Activated gamma-delta T cell (primary cell): ENCODE data around the gene HEMK1.

Experiments
- DNase-seq: peaks from one replicate; lab custom pipeline; 2025; lab: John Stamatoyannopoulos, UW
- total RNA-seq, 2 donors: gene quantifications; one replicate each; lab custom pipeline; 2026; lab: John Stamatoyannopoulos, UW

The HEMK1 gene
- total RNA-seq = 99.3 to 108 reads per million in 2 donors

- peak; percentile 71 for DNase-seq
These were observed at the start of gene HEMK1 for GRCh38 chr3:50568947-50569749. HEMK1 (plus strand) TSS chr3:50569522; CDS start chr3:50571105, 1,583 bp downstream.

- no peak for DNase-seq
These were observed 48.5 kb upstream of the HEMK1 start for GRCh38 chr3:50520849-50521248.

DNA sequence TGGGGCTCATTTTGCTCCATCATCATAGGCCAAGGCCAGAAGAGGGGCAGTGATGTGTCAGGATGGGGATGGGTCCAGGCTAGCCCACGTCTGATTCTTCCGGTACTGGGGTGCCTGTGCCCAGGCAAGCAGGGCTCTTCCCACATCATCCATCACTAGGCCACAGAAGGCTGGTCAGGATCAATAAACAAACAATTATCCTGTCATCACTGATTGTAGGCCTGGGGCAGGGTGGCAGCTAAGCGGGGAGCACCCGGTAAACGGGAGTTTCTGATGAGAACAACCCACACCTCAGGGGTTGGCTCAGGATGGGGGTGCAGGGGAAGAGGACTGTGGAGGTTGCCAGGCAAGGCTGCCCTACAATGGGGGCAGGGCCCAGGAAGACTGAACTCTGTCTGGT lies 47.8 kb upstream of the HEMK1 start:
- no peak for DNase-seq

DNA sequence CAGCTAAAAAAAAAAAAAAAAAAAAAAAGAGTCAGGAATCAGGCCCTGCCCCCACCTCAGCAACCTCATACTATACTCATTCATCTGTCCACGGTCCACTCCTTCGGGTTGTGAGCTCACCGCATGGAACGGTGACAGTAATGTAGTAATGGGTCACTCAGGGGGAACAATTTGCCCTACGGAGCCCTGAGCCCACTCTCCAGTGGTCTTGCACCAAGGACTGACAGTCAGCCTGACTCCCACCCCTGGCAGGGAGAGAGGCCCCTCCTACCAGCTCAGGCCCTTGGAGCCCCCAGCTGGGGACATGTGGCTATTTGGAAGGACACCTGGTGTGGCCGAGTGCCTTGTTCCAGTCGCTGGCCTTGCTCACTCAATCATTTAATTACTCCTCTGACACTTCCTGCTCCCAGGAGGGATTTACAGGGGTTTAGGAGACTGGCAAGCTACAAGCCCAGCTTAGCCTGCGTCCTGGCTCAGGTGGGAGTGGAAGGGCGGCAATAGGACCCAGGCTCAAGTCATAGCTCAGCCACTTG lies 46.0 kb upstream of the HEMK1 start:
- DNase-seq = no peak

- DNase-seq = no peak
These were observed 44.6 kb upstream of the HEMK1 start for GRCh38 chr3:50524746-50525145.

DNA sequence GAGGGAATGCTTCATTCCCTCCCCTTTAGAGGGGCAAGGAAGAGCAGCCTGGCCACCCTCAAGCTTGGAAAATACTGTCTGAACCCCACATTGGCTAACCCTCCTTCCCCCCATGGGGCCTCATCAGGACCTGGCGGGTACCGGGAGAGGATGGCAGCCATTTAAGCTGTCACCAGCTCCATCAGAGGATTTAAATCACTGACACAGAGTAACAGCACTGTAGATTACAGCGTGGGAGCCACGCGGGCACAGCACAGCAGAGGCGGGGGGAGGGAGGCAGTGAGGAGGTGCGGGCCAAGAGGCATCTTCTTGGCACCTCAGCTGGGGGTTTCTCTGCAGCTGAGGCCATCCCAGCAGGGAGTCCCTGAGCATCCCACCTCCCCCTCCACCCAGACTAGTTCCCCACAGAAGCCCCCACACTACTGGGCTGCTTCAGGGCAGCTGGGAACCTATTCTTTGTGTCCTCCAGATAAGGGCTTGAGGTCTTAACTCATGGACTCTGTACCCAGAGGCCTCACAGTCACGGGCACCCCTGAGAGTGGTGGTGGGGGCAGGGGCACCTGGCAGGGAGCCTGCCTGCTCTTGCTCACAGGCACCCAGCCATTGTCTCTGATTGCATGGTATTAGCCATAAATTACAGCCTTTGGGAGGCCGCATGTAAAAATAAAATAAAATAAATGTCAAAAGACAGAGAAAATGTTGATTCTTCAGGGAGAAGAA lies 44.0 kb upstream of the HEMK1 start:
- no peak for DNase-seq

- DNase-seq = no peak
These were observed 43.3 kb upstream of the HEMK1 start for GRCh38 chr3:50525987-50526386.

DNA sequence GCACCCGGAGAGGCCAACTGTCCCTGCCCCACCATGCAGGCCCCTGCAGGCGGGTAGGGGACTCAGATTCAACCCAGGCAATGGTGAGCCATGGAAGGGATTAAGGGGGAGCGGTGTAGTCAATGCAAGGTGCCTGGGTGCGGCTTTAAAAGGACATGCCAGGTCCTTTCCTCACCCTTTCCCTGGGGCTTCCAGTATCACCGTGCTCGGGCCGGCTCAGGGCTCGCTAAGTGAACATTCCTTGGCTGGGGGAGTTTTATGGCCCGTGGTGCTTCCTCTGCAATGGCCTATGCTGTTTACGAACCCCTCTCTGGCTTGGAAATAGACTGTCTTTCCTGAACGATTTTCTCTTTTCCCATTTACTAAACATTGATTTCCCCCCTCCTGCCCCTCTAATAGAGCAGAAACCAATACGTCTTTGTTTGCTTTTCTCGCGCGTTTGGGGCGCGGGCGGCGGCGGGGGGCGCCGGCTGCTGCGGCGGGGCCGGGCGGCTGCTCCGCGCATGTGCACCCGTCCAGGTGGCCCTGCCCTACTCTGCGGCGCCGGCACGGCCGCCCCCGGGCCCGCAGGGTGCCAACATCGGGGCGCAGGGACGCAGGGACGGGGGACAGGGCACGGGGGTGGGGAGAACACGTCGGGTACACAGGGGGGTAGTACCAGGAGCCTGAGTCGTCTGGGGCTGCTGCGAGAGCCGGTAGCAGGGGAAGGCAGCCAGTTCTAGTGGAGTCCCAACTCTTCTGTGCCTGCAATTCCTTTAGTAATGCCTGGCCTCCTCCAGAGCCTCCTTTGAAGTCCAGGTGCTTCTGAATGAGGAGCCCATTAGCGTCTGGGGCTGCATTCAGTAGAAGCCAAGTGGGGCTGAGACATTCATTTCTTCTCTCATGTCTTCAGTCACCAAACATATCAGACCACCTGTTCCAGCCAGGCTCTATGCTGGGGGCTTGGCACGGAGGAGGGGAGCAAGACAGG lies 39.0 kb upstream of the HEMK1 start:
- peak; percentile 10 for DNase-seq

GRCh38 chr3:50531201-50531600 lies 38.1 kb upstream of the HEMK1 start:
- no peak for DNase-seq

GRCh38 chr3:50532062-50532705 lies 37.1 kb upstream of the HEMK1 start:
- no peak for DNase-seq

GRCh38 chr3:50533316-50533715 lies 36.0 kb upstream of the HEMK1 start:
- no peak for DNase-seq

- no peak for DNase-seq
These were observed 35.4 kb upstream of the HEMK1 start for GRCh38 chr3:50533807-50534461.

- no peak for DNase-seq
These were observed 34.5 kb upstream of the HEMK1 start for GRCh38 chr3:50534681-50535330.

GRCh38 chr3:50536471-50537180 lies 32.7 kb upstream of the HEMK1 start:
- DNase-seq = no peak

- no peak for DNase-seq
These were observed 31.7 kb upstream of the HEMK1 start for GRCh38 chr3:50537421-50538129.

DNA sequence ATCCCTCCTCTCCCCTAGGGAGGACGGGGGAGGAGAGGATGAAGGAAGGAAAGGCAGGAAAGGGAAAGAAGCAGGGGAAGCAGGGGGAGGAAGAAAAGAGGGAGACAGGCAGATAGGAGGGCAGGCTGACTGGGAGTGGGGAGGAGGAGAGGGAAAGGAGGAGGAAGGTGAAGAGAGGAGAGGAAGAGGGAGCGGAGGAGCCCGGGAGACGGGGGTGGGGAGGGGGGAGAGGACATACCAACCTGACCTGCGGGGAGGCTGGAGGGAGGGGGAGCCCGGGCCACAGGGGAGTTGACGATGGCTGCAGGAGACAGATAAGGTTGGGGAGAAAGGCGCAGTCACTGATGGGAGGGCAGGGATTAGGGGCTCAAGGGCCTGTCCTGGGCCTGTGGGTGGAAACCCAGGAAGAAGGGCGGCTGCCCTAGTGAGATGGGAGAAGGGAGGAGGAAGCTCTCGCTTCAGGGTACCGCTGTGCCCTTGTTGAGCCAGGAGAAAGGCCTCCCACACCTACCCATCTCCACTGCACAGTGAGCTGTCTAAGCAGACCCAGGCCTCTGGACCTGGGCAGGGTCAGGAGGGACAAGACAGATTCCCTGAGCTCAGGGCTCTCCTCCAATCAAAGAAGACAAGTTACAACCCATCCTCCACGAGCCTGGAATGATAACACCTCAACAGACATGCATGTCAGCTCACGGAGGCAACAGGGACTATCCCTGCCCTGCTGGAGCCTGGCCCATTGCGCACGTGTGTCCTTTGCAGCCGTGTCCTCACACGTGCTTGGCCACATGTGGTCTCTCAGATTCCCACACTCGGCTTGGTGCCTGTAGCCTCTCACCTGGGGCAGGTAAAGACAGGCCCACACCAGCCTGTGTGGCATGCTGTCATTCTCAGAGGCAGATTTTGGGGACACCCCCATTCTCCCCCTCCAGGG lies 29.7 kb upstream of the HEMK1 start:
- no peak for DNase-seq

DNA sequence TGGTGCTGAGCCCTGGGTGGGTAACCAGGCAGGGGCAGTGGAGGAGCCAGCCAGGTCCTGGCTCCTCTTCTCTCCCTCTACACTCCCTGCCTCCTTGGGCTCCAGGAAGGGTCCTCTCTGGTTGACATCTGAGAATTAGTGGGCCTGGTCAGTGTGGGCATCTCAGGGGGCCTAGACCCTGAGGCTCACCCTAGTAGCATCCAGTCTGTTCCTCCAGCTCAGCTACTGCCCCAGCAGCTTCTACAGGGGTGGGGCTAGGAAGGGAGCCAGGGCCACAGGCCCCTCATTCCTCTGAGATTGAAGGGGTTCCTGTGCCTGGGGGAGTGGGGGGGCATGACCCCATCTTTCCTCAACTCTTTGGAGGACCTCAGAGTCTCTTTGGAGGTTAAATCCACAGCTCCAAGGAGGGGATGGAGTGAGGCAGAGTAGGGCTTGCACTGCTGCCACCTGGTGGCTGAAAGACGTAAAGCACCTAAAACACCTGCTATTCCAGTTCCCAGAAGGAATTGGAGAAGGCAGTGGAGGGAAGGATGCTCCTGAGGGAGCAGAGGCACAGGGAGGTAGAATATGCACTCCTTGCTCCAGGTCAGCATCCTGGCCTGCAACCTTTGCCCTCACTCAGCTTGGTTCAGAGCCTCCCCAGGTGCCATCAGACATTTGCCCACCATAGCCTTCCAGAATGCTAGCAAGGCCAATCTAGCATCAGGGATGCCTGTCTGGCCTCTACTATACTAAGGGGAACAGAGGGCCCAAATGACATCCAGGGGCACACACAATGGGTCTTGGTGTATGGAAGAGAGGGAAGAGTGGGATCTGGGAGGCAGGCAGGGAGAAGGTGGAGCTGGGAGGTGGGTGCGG lies 26.9 kb upstream of the HEMK1 start:
- DNase-seq = no peak
